Measurements from ENCODE around the gene RPS6KL1.

- TF ChIP-seq POU2F2 (IDR thresholded peaks at IDR 0.05; ENCODE audit: low read depth, low read length) (no peak), POLR2A (IDR thresholded peaks at IDR 0.05; ENCODE audit: low read depth, low read length) (no peak), POLR2AphosphoS5 (IDR thresholded peaks at IDR 0.05; ENCODE audit: low read depth, low read length) (no peak), PAX5 (IDR thresholded peaks at IDR 0.05; ENCODE audit: insufficient read depth, low read length, severe bottlenecking) (no peak)
Observed at GRCh38 chr14:74915426-74915825, 7.6 kb downstream of the RPS6KL1 start.

Data from GM12891 (cell line).